Suprapubic skin (tissue), 3 donors: ENCODE results near the gene GPR45.

Experiments used
- CTCF ChIP-seq, 2 donors: fragments of 200-600 bp in 1 of 2; fragments of 450-650 bp in 1 of 2; sonication (generic) in 1 of 2; IDR thresholded peaks; one replicate each; pipeline ENCODE4 v1.5.1; 2016 to 2019; ENCODE audit warnings: antibody characterized with exemption in 2 of 2, mild to moderate bottlenecking in 1 of 2, moderate library complexity in 1 of 2
- EP300 ChIP-seq: sonication (generic); formaldehyde crosslinking; IDR thresholded peaks from one replicate; pipeline ENCODE4 v1.6.1; 2017; ENCODE audit warnings: antibody characterized with exemption

GRCh38 chr2:105249181-105249580 is 7.6 kb downstream of the GPR45 start:
- TF ChIP-seq EP300 (no peak), CTCF (IDR thresholded peaks at IDR 0.05) (no peak)
